ENCODE measurements around the gene KANK4. TPM values are rescaled to one million over a fixed set of nuclear protein-coding genes. Genes with fewer than 3 reads are reported as not detected.

The KANK4 gene
- polyA plus RNA-seq, 3 donors = not detected

DNA sequence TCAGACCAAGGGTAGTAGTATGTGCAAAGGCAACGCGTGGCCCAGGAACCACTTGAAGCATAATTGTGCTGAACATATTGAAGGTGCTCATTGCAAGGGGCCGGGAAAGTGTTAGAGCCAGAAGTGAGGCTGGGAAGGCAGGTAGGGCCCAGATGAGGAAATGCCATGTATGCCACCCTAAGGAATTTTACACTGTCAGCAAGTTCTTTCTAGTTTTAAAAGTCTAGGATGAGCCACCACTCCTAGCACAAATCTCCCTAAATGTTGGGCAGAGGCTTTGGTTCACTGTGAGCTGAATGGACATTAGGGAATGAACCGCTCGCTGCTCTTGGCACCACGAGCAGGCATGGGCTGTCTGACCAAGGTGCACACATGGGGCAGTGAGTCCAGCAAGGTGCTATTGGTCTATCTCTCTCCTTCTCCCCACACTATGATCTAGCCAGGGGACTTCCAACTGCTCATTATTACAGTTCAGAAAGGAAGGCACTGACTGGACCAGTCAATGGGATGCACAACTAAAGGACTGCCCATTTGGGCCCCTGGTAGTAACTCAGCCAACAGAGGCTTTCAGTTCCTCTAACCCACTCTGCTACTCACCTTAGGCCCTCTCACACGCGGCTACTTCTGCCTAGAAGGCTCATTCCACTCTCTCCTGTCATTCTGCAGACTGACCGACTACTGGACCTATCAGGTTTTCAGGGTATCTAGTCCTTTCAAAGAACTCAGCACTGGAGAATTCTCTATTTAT lies 2.0 kb downstream of the KANK4 start:
- peaks cover 0 to 6% (median 0%) of the 10 kb centered on the region in 7 donors for H3K9me3 Mint-ChIP-seq
- peaks cover 35 to 48% (median 42%) of the 10 kb centered on the region in 3 donors for H3K27me3 Mint-ChIP-seq (ENCODE audit: low read depth in 3 of 3)

GRCh38 chr1:62316135-62316534 lies 3.1 kb downstream of the KANK4 start:
- peaks cover 33 to 46% (median 42%) of the 10 kb centered on the region in 3 donors for H3K27me3 Mint-ChIP-seq (ENCODE audit: low read depth in 3 of 3)
- WGBS (ENCODE audit: insufficient coverage) = 100% methylated on average over 1 of the region's 3 CpGs
- no peak overlapping the region for H2AFZ ChIP-seq (ENCODE audit: insufficient read depth, low read depth, low read length, poor library complexity, severe bottlenecking)
- H3K79me2 ChIP-seq (ENCODE audit: insufficient read depth, low read length) = no peaks in the 10 kb centered on the region
- no peaks in the 10 kb centered on the region for H4K20me1 ChIP-seq (ENCODE audit: insufficient read depth, low read length)
- H3K4me1 Mint-ChIP-seq = no peaks in the 10 kb centered on the region
- no peaks in the 10 kb centered on the region for H3K36me3 ChIP-seq (replicated peaks in 1 of 2; ENCODE audit: control insufficient read depth in 1 of 2, insufficient read depth in 2 of 2, low read length in 2 of 2)
- DNase-seq = no peak
- H3K36me3 Mint-ChIP-seq = peaks cover 0 to 2% of the 10 kb centered on the region in 2 donors
- H3K27ac Mint-ChIP-seq = no peak overlapping the region
- peaks cover 0 to 11% of the 10 kb centered on the region in 2 donors for H3K9me3 ChIP-seq (replicated peaks in 1 of 2; ENCODE audit: control insufficient read depth in 1 of 2, insufficient read depth in 1 of 2, low read length in 2 of 2)
- no peak overlapping the region for H3K4me3 ChIP-seq (replicated peaks in 1 of 3; ENCODE audit: low read depth in 2 of 3, low read length in 3 of 3)
- no peak for TF ChIP-seq CTCF (IDR thresholded peaks at IDR 0.05)
- intact Hi-C loops (cut with micrococcal nuclease) = no loop called here
- H3K9ac ChIP-seq (ENCODE audit: insufficient read depth, low read length, poor library complexity, severe bottlenecking) = no peak overlapping the region
- H3K27ac ChIP-seq (ENCODE audit: low read depth in 1 of 2, low read length in 2 of 2) = no peak overlapping the region
- H3K4me3 Mint-ChIP-seq = no peak overlapping the region
- H3K4me1 ChIP-seq (ENCODE audit: control insufficient read depth in 1 of 2, insufficient read depth in 2 of 2, low read length in 2 of 2) = peaks cover 0 to 9% of the 10 kb centered on the region in 2 donors
- peaks cover 22 to 34% of the 10 kb centered on the region in 2 donors for H3K27me3 ChIP-seq (ENCODE audit: control insufficient read depth in 2 of 2, insufficient read depth in 2 of 2, low read length in 2 of 2)
- no peak overlapping the region for H3K4me2 ChIP-seq (replicated peaks; ENCODE audit: extremely low read depth, low read length, poor library complexity, severe bottlenecking)
- H3K9me3 Mint-ChIP-seq = peaks cover 0 to 6% (median 0%) of the 10 kb centered on the region in 7 donors

More for the DNA sequence above, 2.0 kb downstream of the KANK4 start:
- no peaks in the 10 kb centered on the region for H3K4me1 Mint-ChIP-seq
- Histone ChIP-seq H3K36me3 (replicated peaks in 1 of 2; ENCODE audit: control insufficient read depth in 1 of 2, insufficient read depth in 2 of 2, low read length in 2 of 2) (no peaks in the 10 kb centered on the region), H2AFZ (ENCODE audit: insufficient read depth, low read depth, low read length, poor library complexity, severe bottlenecking) (no peak overlapping the region), H3K9me3 (replicated peaks in 1 of 2; ENCODE audit: control insufficient read depth in 1 of 2, insufficient read depth in 1 of 2, low read length in 2 of 2) (peaks cover 0 to 11% of the 10 kb centered on the region in 2 donors), H4K20me1 (ENCODE audit: insufficient read depth, low read length) (no peaks in the 10 kb centered on the region), H3K4me1 (ENCODE audit: control insufficient read depth in 1 of 2, insufficient read depth in 2 of 2, low read length in 2 of 2) (peaks cover 0 to 9% of the 10 kb centered on the region in 2 donors), H3K4me2 (replicated peaks; ENCODE audit: extremely low read depth, low read length, poor library complexity, severe bottlenecking) (no peak overlapping the region), H3K79me2 (ENCODE audit: insufficient read depth, low read length) (no peaks in the 10 kb centered on the region), H3K27ac (ENCODE audit: low read depth in 1 of 2, low read length in 2 of 2) (no peak overlapping the region), H3K27me3 (ENCODE audit: control insufficient read depth in 2 of 2, insufficient read depth in 2 of 2, low read length in 2 of 2) (peaks cover 22 to 34% of the 10 kb centered on the region in 2 donors), H3K9ac (ENCODE audit: insufficient read depth, low read length, poor library complexity, severe bottlenecking) (no peak overlapping the region), H3K4me3 (replicated peaks in 1 of 3; ENCODE audit: low read depth in 2 of 3, low read length in 3 of 3) (no peak overlapping the region)
- peaks cover 0 to 2% of the 10 kb centered on the region in 2 donors for H3K36me3 Mint-ChIP-seq
- WGBS (ENCODE audit: insufficient coverage) = 93% methylated on average over 7 of the region's 9 CpGs
- H3K27ac Mint-ChIP-seq = no peak overlapping the region
- no peak for TF ChIP-seq CTCF (IDR thresholded peaks at IDR 0.05)
- peak overlapping the region in 1 of 2 donors; percentile 74 for H3K4me3 Mint-ChIP-seq
- intact Hi-C loops (cut with micrococcal nuclease) = no loop called here
- no peak for DNase-seq
